Hematopoietic multipotent progenitor cell treated with erythropoietin and hydrocortisone succinate and interleukin-3 and kit ligand, for 8 days (in vitro differentiated cells): Measurements from ENCODE around the gene CCDC121.
A peak's percentile ranks its signal among the peaks of the same experiment; 100 is the strongest.
"Not testable (repeated sequence)": the region's sequence is repeated elsewhere in the genome, so short reads cannot be mapped to it uniquely, and the experiment has no call there.

Source experiments
- DNase-seq: peaks from one replicate; pipeline ENCODE4 v3.0.0-alpha.2; 2015

CCDC121 gene

GRCh38 chr2:27634291-27634690, 5.5 kb upstream of the CCDC121 start:
- no peak for DNase-seq

DNA sequence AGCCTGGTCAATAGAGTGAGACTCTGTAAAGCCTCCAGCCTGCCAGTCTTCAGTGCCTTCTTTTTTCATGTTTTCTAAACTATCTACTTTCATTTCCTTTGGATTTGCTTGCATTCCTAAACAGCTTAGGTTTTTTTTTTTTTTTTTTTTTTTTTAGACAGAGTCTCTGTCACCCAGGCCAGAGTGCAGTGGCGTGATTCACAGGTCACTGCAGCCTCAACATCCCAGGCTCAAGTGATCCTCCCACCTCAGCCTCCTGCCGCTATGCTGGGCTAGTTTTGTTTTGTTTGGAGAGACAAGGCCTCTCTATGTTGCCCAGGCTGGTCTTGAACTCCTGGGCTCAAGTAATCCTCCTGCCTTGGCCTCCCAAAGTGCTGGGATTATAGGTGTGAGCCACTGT, 1.4 kb upstream of the CCDC121 start:
- not testable (repeated sequence) for DNase-seq

GRCh38 chr2:27627963-27628766, 647 bp downstream of the CCDC121 start:
- DNase-seq: peak; percentile 23

GRCh38 chr2:27626921-27627320, 1.9 kb downstream of the CCDC121 start:
- not testable (repeated sequence) for DNase-seq

GRCh38 chr2:27626323-27626722, 2.5 kb downstream of the CCDC121 start:
- DNase-seq: not testable (repeated sequence)

GRCh38 chr2:27624943-27625342, 3.9 kb downstream of the CCDC121 start:
- no peak for DNase-seq

DNA sequence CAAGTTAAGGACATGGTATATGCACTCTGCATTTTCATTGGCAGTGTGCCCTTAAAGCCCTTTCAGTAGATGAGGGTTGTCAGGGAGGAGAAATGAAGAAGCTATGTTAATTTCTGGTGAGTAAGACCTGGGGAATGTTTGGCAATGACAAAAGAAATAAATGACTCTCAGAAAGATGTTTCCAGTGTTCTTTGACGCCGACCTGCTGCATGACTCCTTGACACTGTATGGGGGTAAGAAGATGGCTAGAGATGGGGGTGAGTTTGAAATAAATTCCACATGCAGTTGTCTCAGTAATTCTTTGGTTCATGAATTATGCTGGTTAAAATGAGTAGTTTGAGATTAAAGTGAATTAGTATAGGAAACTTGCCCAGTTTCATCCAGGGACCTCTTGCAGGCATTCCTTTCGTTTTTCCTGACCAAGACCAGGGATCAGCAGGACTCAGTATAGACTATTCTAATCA, 5.9 kb downstream of the CCDC121 start:
- no peak for DNase-seq

- no peak for DNase-seq
These were observed 7.3 kb downstream of the CCDC121 start for GRCh38 chr2:27621524-27621923.

DNA sequence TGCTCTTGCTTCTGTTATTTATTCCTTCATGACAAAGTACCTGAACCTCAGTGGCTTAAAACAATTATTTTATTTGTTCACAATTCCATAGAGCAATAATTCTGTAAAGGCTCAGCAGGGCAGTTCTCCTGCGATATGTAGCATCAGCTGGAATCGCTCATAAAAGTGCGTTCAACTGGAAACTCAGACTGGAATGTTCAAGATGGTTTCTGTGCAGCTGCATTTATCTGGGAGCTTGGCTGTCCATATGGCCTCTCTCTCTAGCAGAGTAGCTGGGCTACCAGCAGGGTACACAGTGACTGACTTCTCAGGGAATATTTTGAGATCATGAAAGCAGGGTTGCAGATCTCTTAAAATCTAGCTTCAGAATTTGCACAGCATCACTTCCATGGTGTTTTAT, 13.5 kb downstream of the CCDC121 start:
- DNase-seq: no peak

- DNase-seq: no peak
These were observed 14.8 kb downstream of the CCDC121 start for GRCh38 chr2:27613985-27614384.

DNA sequence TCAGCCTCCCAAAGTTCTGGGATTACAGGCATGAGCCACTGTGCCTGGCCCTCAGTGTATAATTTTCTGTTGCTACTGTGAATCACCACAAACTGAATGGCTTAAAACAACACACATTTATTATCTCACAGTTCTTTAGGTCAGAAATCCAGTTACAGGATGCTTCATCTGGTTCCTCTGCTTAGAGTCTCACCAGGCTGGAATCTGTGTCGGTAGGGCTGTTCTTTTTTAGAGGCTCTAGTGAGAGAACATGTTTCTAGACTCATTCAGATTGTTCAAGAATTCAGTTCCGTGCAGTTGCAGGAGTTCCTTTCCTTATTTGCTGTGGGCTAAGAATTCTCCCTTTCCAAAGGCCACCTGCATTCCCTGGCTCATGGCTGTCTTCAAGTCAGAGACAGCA, 22.2 kb downstream of the CCDC121 start:
- no peak for DNase-seq

GRCh38 chr2:27596627-27597026, 32.2 kb downstream of the CCDC121 start:
- no peak for DNase-seq

DNA sequence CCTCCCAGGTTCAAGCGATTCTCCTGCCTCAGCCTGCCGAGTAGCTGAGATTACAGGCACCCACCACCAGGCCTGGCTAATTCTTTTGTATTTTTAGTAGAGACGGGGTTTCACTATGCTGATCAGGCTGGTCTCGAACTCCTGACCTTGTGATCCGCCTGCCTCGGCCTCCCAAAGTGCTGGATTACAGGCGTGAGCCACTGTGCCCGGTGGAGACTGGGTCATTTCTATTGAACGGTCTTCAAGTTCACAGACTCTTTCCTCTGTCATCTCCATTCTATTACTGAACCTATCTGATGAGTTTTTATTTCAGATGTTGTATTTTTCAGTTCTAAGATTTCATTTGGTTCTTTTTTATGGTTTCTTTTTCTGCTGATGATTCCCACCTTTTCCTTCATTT, 33.4 kb downstream of the CCDC121 start:
- DNase-seq: not testable (repeated sequence)

GRCh38 chr2:27594020-27594703, 34.6 kb downstream of the CCDC121 start:
- DNase-seq: not testable (repeated sequence)

- no peak for DNase-seq
These were observed 35.6 kb downstream of the CCDC121 start for GRCh38 chr2:27593240-27593639.

DNA sequence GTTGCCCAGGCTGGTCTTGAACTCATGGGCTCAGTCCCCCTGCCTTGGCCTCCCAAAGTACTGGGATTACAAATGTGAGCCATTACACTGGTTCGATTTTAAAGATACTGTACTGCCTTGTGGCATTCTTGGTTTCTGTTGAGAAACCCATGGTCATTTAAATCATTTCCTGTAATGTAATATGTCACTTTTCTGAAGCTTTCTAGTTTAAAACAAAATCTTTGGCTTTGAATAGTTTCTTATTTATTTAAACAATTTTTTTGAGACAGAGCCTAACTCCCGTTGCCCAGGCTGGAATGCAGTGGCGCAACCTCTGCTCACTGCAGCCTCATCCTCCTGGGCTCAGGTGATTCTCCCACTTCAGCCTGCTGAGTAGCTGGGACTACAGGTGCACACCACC, 37.1 kb downstream of the CCDC121 start:
- DNase-seq: no peak

DNA sequence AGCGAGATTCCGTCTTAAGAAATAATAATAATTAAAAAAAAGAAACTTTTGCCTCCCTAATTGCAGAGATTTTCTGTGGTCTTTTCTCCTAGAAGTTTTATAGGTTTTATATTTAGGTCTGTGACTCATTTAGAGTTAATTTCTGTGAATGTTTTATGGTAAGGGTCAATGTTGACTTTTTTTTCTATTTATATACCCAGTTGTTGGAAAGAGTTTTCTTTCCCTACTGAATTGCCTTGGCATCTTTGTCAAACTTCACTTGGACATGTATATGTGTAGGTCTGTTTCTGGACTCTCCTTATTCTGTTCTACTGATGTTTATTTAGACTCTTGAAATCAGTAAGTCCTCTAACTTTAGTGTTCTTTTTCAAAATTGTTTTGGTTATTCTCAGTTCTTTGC, 40.5 kb downstream of the CCDC121 start:
- no peak for DNase-seq

- DNase-seq: peak; percentile 11
These were observed 41.8 kb downstream of the CCDC121 start for GRCh38 chr2:27587025-27587424.

- DNase-seq: no peak
These were observed 44.2 kb downstream of the CCDC121 start for GRCh38 chr2:27584597-27584996.

DNA sequence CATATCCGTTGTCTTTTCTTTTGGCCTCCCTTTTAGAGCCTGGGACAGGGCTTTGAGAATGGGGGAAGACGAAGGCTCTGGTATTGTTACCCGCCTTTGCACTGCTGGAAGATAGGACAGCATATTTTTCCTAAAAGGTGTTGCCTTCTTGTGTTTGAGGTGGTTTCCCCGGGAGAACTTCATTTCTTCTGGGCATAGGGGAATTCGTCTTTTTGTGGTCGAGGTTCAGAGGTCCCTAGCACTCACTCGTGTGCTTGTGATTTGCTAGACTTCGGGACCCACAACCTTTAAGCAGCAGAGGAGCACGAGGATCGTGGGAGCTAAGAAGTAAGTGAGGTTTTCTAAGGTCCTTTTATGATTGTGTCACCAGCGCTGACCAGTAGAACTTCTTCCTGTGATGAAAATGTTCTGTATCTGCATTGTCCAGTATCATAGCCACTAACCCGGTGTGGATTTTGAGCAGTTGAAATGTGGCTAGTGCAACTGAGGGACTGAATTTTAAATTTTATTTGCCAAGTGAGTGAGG, 45.4 kb downstream of the CCDC121 start:
- no peak for DNase-seq

DNA sequence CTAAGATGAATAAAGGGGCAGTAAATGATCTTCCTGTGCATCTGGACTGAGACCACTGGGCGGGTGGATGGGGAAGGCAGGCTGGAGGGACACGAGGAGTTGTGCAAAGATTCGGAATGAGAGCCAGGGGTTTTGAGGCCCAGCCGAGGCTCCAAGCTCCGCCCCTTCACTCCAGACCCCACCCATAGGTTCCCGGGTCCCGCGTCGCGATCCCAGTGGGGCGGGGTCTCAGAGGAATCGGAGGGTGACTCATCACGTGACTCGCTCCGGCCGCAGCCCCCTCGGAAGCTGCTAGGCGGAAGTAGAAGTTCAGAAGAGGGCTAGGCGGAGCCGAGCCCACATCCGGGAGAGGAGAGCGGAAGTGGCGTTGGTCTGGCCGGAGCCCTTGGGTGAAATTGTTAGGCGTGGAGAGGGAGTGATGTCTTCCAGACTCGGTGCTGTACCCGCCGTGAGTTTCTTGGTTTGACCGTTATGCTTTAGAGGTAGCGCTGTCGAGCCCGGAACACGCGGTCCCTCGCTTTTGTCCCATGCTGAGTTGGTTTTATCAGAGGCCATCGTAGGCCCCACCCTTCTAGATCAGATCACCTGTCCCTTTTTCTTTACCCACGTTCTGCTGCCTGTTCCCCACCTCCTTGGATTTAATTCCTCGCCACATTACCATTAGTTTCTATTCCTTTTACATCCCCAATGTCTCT, 46.0 kb downstream of the CCDC121 start, which contains the start of gene ZNF512:
ZNF512 (plus strand) TSS at position 348 of the 695 bp plus-strand sequence; CDS start at position 419, 71 bp downstream.
- peak; percentile 96 for DNase-seq

- DNase-seq: peak; percentile 4
These were observed 46.6 kb downstream of the CCDC121 start for GRCh38 chr2:27582129-27582694.
